ENCODE measurements around the gene CHEK2. TPM values are rescaled to one million over a fixed set of nuclear protein-coding genes. Genes with fewer than 3 reads are reported as not detected.

CHEK2 gene
- 21.4 TPM for polyA plus RNA-seq
- long read RNA-seq, donor 1, partial matches to known transcripts, result 0 of 3 reads
- long read RNA-seq, donor 1, other reads (novel, unspliced or antisense), result 0 of 3 reads
- long read RNA-seq, donor 2, partial matches to known transcripts, result 9 of 14 reads
- long read RNA-seq, donor 2, other reads (novel, unspliced or antisense), result 0 of 14 reads
- long read RNA-seq, donor 3, transcript CHEK2-208 (15 exons, 1,844 nt), result major isoform, 8 of 26 reads
- long read RNA-seq, donor 3, partial matches to known transcripts, result 18 of 26 reads
- long read RNA-seq, donor 3, other reads (novel, unspliced or antisense), result 0 of 26 reads
- long read RNA-seq, donor 4, result 0 reads
- long read RNA-seq, donor 5, transcript CHEK2-208 (15 exons, 1,844 nt), result major isoform, 6 of 8 reads
- long read RNA-seq, donor 5, partial matches to known transcripts, result 0 of 8 reads
- long read RNA-seq, donor 5, other reads (novel, unspliced or antisense), result 0 of 8 reads
- long read RNA-seq, donor 6, partial matches to known transcripts, result 21 of 38 reads
- long read RNA-seq, donor 6, other reads (novel, unspliced or antisense), result 16 of 38 reads
- long read RNA-seq, donor 7, partial matches to known transcripts, result 6 of 6 reads
- long read RNA-seq, donor 7, other reads (novel, unspliced or antisense), result 0 of 6 reads
- long read RNA-seq, donor 8, partial matches to known transcripts, result 14 of 19 reads
- long read RNA-seq, donor 8, other reads (novel, unspliced or antisense), result 0 of 19 reads
- long read RNA-seq, donor 9, partial matches to known transcripts, result 14 of 17 reads
- long read RNA-seq, donor 9, other reads (novel, unspliced or antisense), result 0 of 17 reads
- long read RNA-seq, donor 10, transcript CHEK2-208 (15 exons, 1,844 nt), result major isoform, 6 of 19 reads
- long read RNA-seq, donor 10, partial matches to known transcripts, result 11 of 19 reads
- long read RNA-seq, donor 10, other reads (novel, unspliced or antisense), result 0 of 19 reads
- long read RNA-seq, donor 11, partial matches to known transcripts, result 6 of 9 reads
- long read RNA-seq, donor 11, other reads (novel, unspliced or antisense), result 0 of 9 reads

DNA sequence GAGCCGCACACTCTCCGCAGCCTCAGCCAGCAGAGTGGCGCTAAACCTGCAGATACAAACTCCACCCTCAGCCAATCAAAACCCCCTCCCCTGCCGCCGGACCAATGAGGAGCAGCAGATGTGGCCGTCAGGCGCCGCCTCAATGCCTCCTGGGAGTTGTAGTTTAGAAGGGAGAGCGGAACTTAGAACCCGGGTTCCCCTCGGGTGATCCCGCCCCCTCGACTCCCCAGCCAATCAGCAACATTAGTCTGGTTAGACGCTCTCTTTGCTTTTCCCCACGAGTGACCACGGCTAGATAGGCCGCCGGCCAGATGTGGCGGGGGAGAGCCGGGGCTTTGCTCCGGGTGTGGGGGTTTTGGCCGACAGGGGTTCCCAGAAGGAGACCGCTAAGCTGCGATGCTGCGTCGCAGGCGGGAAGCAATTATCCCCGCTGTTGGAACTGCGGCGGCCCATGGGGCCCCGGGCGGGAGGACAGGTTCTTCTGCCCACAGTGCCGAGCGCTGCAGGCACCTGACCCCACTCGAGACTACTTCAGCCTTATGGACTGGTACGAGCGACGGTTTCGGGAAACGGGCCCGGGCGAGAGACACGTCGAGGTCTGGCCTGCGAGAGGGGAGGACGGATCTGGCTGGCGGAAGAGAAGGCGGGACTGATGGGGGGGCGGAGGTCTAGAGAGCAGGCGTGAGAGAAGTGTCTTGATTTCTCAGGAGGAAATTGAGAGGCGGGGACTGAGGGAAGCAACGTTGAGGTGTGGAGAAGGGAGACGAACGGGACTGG is at the start of gene CHEK2, which contains the start of gene HSCB:
Gene CHEK2, minus strand, starts transcription at position 36 of the 777 bp plus-strand sequence. CDS start 7,099 bp downstream, outside the sequence.
Gene HSCB, plus strand, starts transcription at position 255 of the 777 bp plus-strand sequence. Its CDS starts 57 bp downstream, at position 312.
- peak; percentile 99 for DNase-seq
- WGBS (ENCODE audit: insufficient coverage, low lambda C conversion rate), result 0% methylated on average over 4 of the region's 54 CpGs
- H3K9me3 ChIP-seq (ENCODE audit: control insufficient read depth, low read depth, low read length), result peaks cover 2% of the 10 kb centered on the region
- H3K4me3 ChIP-seq (ENCODE audit: low read length), result peak within 1 kb of the TSS; percentile 94
- peak within 1 kb of the TSS; percentile 98 for H3K27ac ChIP-seq (ENCODE audit: low read length)
- H3K4me1 ChIP-seq (ENCODE audit: control insufficient read depth, insufficient read depth, low read length), result peaks cover 20% of the 10 kb centered on the region
- peaks cover 28% of the 10 kb centered on the region for H3K36me3 ChIP-seq (ENCODE audit: control insufficient read depth, insufficient read depth, low read length)
- no peaks in the 10 kb centered on the region for H3K27me3 ChIP-seq (ENCODE audit: control insufficient read depth, insufficient read depth, low read length)

DNA sequence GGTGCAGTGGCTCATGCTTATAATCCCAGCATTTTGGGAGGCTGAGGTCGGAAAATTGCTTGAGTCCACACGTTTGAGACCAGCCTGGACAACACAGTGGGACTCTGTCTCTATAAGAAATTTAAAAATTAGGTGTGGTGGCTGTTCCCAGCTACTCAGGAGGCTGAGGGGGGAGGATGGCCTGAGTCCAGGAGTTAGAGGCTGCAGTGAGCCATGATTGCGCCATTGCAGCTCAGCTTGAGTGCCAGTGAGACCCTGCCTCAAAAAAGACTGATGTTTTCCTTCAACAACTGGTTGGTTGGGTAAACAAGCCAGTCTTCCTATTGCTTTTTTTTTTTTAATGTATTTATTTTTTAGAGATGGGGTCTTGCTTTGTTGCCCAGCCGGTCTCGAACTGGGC is 49.5 kb upstream of the CHEK2 start:
- Histone ChIP-seq H3K4me1 (ENCODE audit: control insufficient read depth, insufficient read depth, low read length) (peaks cover 6% of the 10 kb centered on the region), H3K27me3 (ENCODE audit: control insufficient read depth, insufficient read depth, low read length) (no peaks in the 10 kb centered on the region), H3K4me3 (ENCODE audit: low read length) (no peak overlapping the region), H3K9me3 (ENCODE audit: control insufficient read depth, low read depth, low read length) (no peaks in the 10 kb centered on the region), H3K27ac (ENCODE audit: low read length) (no peak overlapping the region), H3K36me3 (ENCODE audit: control insufficient read depth, insufficient read depth, low read length) (peaks cover 43% of the 10 kb centered on the region)
- no peak for DNase-seq
- WGBS (ENCODE audit: insufficient coverage, low lambda C conversion rate), result no CpG with 5 or more reads among the region's 5 CpGs

DNA sequence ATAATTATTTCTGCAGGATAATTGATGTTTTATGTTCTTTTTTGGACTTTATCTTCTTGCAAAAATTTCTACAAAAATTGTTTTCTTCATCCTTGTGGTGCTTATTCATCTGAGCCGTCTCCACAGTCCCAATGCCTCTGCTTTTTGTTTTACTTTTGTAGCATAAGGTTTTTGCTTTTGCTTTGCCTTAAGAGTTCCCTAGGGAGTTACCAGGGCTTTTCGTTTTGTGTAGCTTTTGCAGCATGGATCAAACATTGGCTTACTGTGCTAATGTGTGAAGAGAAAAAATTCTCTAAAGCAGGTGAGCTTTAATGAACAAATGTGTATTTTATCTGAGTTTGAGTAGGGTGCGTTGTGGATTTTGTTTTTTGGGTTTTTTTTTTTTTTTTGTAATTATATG is 47.0 kb upstream of the CHEK2 start:
- Histone ChIP-seq H3K36me3 (ENCODE audit: control insufficient read depth, insufficient read depth, low read length) (peaks cover 39% of the 10 kb centered on the region), H3K27me3 (ENCODE audit: control insufficient read depth, insufficient read depth, low read length) (no peaks in the 10 kb centered on the region), H3K9me3 (ENCODE audit: control insufficient read depth, low read depth, low read length) (no peaks in the 10 kb centered on the region), H3K4me3 (ENCODE audit: low read length) (no peak overlapping the region), H3K27ac (ENCODE audit: low read length) (no peak overlapping the region), H3K4me1 (ENCODE audit: control insufficient read depth, insufficient read depth, low read length) (peaks cover 23% of the 10 kb centered on the region)
- WGBS (ENCODE audit: insufficient coverage, low lambda C conversion rate), result 93% methylated on average over 2 of the region's 3 CpGs
- DNase-seq, result no peak

DNA sequence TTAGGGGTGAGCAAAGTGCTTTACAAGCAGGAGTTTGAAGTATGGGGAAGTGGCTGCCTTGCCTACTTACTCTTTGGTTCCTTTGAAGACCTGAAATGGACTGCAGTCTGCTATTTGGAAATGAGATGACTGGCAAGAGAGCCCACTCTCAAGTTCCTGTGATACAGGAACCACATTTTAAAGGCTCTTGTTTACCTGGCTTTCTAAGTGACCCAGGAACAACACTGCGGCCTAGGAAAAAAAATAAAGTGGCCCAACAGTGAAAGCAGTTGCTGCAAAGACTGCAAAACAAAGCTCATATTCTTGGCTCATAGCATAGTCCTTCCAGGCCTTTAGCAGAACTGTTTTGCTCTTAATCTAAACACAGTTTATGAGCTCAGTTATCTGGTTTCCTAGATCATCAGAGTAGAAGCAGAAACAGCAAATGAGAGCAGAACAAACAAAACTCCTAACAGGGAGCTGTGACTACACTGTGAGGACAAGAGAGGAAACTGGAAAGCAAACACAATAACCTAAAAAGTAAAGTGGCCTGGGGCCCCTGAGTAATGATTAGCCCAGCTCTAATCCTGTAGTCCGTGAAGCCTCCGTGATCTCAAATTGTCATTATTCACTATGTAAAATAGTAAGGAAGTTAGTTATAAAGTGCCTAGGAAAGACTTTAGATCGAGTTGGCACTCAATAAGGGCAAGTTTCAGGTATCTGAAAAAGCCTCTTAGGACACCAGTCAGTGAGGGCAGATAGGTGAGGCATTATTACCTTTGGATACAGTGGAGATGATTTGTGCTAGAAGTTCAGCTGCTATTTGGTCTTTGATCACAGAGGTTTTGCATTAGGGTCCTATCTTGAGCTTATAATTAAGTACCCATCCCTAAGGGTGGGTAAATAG is 42.4 kb upstream of the CHEK2 start:
- Histone ChIP-seq H3K9me3 (ENCODE audit: control insufficient read depth, low read depth, low read length) (no peaks in the 10 kb centered on the region), H3K27ac (ENCODE audit: low read length) (peak overlapping the region; percentile 95), H3K27me3 (ENCODE audit: control insufficient read depth, insufficient read depth, low read length) (no peaks in the 10 kb centered on the region), H3K36me3 (ENCODE audit: control insufficient read depth, insufficient read depth, low read length) (peaks cover 59% of the 10 kb centered on the region), H3K4me3 (ENCODE audit: low read length) (no peak overlapping the region), H3K4me1 (ENCODE audit: control insufficient read depth, insufficient read depth, low read length) (peaks cover 35% of the 10 kb centered on the region)
- no CpG with 5 or more reads among the region's 4 CpGs for WGBS (ENCODE audit: insufficient coverage, low lambda C conversion rate)
- peak; percentile 68 to 90 for DNase-seq

DNA sequence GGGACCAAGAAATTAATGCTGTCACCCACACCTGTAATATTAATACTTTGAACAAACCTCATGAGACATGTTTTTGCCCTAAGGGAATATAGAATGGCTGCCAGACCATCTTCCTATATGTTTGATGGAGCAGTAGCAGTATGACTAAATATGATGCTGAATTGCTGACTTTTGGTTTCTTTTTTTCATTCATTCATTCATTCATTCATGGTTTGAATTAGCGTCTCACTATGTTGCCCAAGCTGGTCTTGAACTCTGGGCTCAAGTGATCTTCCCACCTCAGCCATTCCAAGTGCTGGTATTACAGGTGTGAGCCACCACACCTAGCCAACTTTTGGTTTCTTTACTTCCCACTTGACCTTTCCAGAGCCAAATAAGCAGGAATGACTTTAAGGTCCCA is 38.7 kb upstream of the CHEK2 start:
- peaks cover 32% of the 10 kb centered on the region for H3K4me1 ChIP-seq (ENCODE audit: control insufficient read depth, insufficient read depth, low read length)
- peaks cover 48% of the 10 kb centered on the region for H3K36me3 ChIP-seq (ENCODE audit: control insufficient read depth, insufficient read depth, low read length)
- no peak overlapping the region for H3K4me3 ChIP-seq (ENCODE audit: low read length)
- no peaks in the 10 kb centered on the region for H3K9me3 ChIP-seq (ENCODE audit: control insufficient read depth, low read depth, low read length)
- H3K27me3 ChIP-seq (ENCODE audit: control insufficient read depth, insufficient read depth, low read length), result no peaks in the 10 kb centered on the region
- H3K27ac ChIP-seq (ENCODE audit: low read length), result no peak overlapping the region
- WGBS (ENCODE audit: insufficient coverage, low lambda C conversion rate), result 100% methylated on average over 1 of the region's 1 CpG
- no peak for DNase-seq

DNA sequence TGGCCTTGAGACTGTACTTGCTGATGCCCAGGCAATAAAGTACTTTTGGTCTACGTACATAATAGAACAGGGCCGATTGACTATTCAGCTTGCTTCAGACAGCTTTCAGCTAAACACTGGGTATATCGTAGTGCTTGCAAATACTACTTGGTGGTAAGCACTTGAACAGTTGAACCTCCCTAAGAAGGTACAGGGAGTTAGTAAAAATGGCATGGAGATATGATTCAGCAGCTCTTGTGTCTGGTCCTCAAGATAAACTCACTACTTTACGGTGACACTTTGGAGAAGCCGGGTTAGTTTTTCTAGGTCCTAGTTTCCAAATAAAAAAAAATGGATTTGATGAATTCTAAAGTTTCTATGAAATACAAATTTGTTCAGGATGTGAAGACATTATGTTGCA is 38.2 kb upstream of the CHEK2 start:
- H3K36me3 ChIP-seq (ENCODE audit: control insufficient read depth, insufficient read depth, low read length), result peaks cover 43% of the 10 kb centered on the region

DNA sequence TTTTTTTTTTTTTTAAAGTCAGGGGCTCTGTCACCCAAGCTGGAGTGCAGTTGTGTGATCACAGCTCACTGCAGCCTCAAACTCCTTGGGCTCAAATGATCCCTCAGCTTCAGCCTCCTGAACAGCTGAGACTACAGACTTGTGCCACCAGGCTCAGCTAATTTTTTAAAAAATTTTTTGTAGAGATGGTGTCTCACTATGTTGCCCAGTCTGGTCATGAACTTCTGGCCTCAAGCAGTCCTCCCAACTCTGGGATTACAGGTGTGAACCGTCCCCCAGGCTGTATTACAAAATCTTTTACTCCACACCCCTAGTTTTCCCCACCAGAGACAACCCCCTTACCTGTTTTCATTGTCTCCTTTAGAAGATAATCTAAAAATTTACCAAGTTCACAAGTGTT is 32.8 kb upstream of the CHEK2 start:
- WGBS (ENCODE audit: insufficient coverage, low lambda C conversion rate), result no CpG with 5 or more reads among the region's 1 CpG
- H3K36me3 ChIP-seq (ENCODE audit: control insufficient read depth, insufficient read depth, low read length), result peaks cover 18% of the 10 kb centered on the region

More for the DNA sequence above, 38.2 kb upstream of the CHEK2 start:
- Histone ChIP-seq H3K27ac (ENCODE audit: low read length) (no peak overlapping the region), H3K4me3 (ENCODE audit: low read length) (no peak overlapping the region), H3K9me3 (ENCODE audit: control insufficient read depth, low read depth, low read length) (no peaks in the 10 kb centered on the region), H3K27me3 (ENCODE audit: control insufficient read depth, insufficient read depth, low read length) (no peaks in the 10 kb centered on the region), H3K4me1 (ENCODE audit: control insufficient read depth, insufficient read depth, low read length) (peaks cover 27% of the 10 kb centered on the region)
- DNase-seq, result no peak
- WGBS (ENCODE audit: insufficient coverage, low lambda C conversion rate), result 88% methylated on average over 2 of the region's 5 CpGs

DNA sequence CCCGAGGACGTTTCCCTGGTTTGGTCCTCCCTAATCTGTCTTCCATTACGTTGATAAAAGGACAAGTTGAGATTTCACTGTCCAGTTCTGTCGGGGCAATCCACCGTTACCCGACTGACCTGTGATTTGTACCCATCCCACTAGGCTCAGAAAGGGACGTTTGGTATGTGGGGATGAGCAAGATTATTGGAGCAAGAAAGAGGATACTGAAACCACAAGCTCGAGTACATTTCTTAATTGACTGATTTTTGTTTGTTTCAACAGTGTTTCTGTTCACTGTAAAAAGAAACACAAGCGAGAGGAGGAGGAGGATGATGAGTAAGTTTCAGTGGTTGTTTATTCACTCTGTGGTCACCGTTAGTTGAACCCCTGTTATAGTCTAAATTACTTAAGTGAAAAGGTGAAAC is 31.8 kb upstream of the CHEK2 start:
- H3K27ac ChIP-seq (ENCODE audit: low read length), result peak overlapping the region; percentile 88
- no peaks in the 10 kb centered on the region for H3K27me3 ChIP-seq (ENCODE audit: control insufficient read depth, insufficient read depth, low read length)
- peak overlapping the region; percentile 65 for H3K4me3 ChIP-seq (ENCODE audit: low read length)
- no peaks in the 10 kb centered on the region for H3K4me1 ChIP-seq (ENCODE audit: control insufficient read depth, insufficient read depth, low read length)
- WGBS (ENCODE audit: insufficient coverage, low lambda C conversion rate), result 20% methylated on average over 1 of the region's 10 CpGs
- H3K36me3 ChIP-seq (ENCODE audit: control insufficient read depth, insufficient read depth, low read length), result peaks cover 18% of the 10 kb centered on the region
- H3K9me3 ChIP-seq (ENCODE audit: control insufficient read depth, low read depth, low read length), result no peaks in the 10 kb centered on the region
- peak in 1 of 2 donors; percentile 63 for DNase-seq

More for the DNA sequence above, 32.8 kb upstream of the CHEK2 start:
- no peaks in the 10 kb centered on the region for H3K9me3 ChIP-seq (ENCODE audit: control insufficient read depth, low read depth, low read length)
- H3K27ac ChIP-seq (ENCODE audit: low read length), result no peak overlapping the region
- no peaks in the 10 kb centered on the region for H3K27me3 ChIP-seq (ENCODE audit: control insufficient read depth, insufficient read depth, low read length)
- DNase-seq, result no peak
- H3K4me3 ChIP-seq (ENCODE audit: low read length), result no peak overlapping the region
- no peaks in the 10 kb centered on the region for H3K4me1 ChIP-seq (ENCODE audit: control insufficient read depth, insufficient read depth, low read length)

All from large intestine (tissue), 12 donors.